GM12873 (cell line): ENCODE measurements around the gene GALNT1.
A peak's percentile ranks its signal among the peaks of the same experiment; 100 is the strongest.

Source experiments
- TF ChIP-seq, protein P1 (sequence below): IDR thresholded peaks from 2 replicates; pipeline ENCODE4 v1.5.1; 2012; ENCODE audit warnings: low read depth, mild to moderate bottlenecking, moderate library complexity, low read length, control low read depth; ENCODE audit not compliant: insufficient read depth; ENCODE audit errors: missing control alignments

The GALNT1 gene

DNA sequence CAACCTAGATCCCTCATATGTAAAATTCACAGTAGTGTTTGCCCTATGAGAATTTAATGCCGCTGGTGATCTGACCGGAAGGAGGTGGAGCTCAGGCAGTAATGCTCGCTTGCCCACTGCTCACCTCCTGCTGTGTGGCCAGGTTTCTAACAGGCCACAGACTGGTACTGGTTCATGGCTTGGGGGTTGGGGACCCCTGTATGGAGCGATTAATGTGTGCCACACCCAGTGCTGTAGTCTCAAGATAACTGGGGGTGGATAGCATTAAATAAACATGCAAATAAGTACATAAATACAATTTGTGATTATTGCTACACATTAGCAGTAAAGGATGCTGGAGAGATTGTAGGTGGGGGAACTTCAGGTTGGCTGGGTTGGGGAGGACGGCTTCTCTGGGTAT lies 3.2 kb downstream of the GALNT1 start:
- TF ChIP-seq, protein P1, sequence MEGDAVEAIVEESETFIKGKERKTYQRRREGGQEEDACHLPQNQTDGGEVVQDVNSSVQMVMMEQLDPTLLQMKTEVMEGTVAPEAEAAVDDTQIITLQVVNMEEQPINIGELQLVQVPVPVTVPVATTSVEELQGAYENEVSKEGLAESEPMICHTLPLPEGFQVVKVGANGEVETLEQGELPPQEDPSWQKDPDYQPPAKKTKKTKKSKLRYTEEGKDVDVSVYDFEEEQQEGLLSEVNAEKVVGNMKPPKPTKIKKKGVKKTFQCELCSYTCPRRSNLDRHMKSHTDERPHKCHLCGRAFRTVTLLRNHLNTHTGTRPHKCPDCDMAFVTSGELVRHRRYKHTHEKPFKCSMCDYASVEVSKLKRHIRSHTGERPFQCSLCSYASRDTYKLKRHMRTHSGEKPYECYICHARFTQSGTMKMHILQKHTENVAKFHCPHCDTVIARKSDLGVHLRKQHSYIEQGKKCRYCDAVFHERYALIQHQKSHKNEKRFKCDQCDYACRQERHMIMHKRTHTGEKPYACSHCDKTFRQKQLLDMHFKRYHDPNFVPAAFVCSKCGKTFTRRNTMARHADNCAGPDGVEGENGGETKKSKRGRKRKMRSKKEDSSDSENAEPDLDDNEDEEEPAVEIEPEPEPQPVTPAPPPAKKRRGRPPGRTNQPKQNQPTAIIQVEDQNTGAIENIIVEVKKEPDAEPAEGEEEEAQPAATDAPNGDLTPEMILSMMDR: no peak

DNA sequence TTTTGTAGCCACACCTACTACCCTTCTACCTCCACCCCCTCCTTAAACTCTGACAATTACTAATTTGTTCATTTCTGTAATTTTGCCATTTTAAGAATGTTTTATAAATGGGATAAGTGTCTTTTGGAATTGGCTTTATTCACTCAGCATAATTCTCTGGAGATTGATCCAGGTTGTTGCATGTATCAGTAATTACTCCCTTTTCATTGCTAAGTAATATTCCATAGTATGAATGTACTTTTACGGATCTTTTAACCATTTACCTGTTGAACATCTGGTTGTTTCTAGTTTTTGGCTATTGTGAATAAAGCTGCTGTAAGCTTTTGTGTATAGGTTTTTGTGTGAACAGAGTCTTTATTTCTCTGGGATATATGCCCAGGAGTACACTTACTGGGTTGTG lies 4.1 kb downstream of the GALNT1 start:
- TF ChIP-seq, protein P1: no peak

DNA sequence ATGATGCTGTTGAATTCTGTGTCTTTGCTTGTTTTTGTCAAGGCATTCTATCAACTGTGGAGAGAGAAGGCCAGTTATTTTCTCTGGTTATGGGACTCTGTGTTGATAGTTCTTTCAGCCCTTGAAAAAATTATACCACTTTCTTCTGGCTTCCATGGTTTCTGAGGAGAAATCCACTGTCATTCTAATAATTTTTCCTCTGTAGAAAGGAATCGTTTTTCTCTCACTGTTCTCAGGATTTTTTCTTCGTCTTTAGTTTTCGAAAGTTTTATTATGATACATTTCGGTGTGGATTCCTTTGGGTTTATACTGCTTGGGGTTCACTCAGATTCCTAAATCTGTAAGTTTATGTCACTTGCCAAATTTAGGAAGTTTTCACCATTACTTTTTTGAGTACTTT lies 6.6 kb downstream of the GALNT1 start:
- TF ChIP-seq, protein P1: no peak

DNA sequence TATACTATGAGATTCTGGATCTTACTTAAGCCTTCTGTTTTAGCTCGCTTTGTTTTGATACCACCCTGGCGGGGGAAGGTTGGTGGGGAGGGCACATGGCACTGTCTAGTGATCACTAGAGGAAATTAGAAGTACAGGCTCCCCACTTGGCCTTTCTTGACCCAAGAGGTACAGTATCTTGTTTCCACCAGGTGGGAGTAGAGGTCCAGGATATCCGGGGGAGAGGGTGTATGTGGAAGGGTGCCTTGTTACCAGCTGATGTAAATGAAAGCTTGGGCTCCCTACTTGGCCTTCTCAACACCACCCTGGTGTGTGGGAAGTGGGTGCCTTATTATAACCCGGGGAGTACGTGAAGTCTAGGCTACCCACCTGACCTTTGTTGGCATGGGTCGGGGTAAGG lies 7.5 kb downstream of the GALNT1 start:
- TF ChIP-seq, protein P1: peak; percentile 55

DNA sequence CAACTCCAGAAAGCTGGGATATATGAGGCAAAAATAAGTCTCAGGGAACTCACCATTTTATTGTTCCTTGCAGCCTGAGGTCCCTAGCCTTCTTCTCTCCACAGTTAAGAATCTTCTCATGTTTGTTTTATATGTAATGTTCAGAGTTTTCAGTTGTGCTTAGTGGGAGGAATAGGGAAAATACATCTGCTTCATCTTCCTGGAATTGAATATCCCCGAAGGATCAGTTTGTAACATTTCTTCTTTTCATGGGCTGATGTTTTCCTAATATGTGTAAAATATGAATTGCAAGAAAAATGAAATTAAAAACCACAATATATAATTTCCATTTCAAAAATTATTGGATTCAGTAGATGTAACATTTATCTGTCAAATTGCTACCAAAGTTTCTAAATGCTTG lies 8.0 kb downstream of the GALNT1 start:
- TF ChIP-seq, protein P1: no peak

DNA sequence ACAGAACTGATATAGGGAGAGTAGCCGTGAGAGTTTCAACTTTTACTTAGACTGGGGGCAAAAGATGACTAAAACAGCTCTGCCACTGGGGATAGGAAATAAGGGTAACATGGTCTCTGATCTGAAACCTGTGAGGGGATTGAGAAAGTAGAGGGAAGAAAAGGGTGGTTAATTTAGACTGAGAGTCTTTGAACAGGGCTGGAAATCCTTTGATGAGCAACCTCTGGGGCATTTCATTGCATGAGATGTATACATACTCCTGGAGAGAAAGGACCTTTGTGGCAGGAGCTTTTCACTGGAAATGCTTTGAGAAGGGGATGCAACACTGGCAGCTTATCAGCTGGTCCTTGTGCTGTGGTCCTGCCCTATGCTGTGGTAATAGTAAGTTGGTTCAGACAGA lies 9.4 kb downstream of the GALNT1 start:
- TF ChIP-seq, protein P1: no peak

DNA sequence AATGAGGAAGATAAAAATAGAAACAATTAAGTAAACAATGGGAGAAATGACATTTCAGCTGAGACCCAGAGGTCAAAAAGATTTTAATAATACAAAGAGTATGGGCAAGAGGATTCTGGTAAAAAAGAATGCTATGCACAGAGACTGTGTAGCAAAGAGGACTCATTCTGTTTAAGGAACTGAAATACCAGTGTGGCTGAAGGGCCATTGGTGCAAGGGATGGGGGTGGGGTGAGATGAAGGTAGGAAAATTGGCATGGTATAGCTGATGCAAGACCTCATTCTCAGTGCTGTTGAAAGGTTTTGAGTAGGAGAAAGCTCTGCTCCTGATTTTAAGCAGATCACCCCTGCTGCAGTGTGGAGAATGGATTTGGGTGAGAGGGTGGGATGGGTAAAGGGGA lies 10.8 kb downstream of the GALNT1 start:
- TF ChIP-seq, protein P1: no peak
